HL-60/S4 (cell line): ENCODE results near the gene LSAMP.

Experiments
- in situ Hi-C: fragments of 300-500 bp; cut with MboI; formaldehyde crosslinking; loops from 2 replicates; pipeline ENCODE4 v1.14.3; 2022; ENCODE audit warnings: low sequenced_read_pairs

Gene LSAMP

DNA sequence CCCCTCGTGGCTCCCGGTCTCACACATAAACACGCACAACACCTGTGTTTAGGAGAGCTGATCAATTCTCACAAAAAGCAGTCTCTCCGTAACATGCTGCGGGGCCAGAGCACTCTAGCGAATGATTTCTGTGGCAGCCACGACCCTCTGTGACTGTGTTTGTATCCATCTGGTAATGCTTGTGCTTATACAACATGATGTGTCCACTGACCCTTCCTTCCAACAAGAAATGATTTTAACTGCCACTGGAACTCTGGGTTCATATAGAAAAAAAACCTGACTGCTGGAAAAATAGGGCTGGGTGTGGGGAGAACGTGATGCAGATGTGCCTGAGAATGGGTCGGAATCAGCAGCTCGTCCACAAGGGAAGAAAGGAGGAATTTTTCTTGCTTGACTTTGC is 411.8 kb downstream of the LSAMP start:
- in situ Hi-C loops, result no loop called here

DNA sequence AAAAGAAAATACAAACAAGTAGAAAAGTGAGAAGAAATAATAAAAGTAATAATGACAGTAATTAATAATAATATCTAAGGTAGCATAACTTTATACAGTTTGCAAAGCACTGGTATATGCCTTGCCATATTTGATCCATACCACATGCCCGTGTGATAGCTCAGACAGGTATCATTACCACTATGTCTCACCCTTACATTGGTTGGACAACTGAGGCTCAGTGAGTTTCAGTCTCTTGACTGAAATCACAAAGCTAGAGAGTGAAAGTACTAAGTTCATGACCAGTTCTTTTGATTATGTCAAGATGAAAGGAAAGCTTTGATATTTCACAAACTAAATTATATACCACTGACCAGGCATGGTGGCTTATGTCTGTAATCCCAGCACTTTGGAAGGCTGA is 413.1 kb downstream of the LSAMP start:
- in situ Hi-C loops, result no loop called here

DNA sequence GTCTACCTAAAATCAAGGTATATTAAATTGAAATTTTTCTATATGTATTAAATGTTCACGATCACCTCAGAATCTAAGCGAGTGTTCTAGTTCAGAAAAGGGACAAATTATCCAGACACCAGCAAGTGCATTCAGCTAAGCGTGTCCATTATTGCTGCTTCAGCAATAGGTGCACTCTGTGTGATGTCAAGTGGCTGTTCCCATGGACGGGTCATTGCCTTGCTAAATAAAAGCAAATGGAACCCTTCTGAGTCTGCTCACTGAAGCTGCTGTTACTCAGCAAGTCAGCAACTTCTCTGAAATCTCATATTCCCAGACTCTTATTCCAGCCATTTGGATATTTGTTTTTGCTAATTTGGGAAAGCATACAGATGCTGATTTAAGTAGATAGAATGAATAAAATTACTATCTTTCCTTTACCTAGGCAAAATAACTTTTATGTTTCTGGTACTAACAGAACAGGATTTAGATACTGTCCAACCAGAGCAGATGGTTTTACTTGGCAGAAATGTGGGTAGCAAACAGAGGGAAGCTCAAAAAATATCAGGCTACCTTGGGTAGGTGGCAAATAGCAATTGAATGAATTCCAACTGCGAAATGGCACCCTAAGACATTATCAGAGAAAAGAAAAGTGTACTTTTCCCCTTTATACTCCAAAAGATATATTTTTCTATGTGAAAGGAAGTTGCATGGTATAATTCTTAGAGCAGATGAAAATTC is 415.0 kb downstream of the LSAMP start:
- in situ Hi-C loops, result no loop called here

GRCh38 chr3:116029266-116029665 is 416.0 kb downstream of the LSAMP start:
- in situ Hi-C loops, result no loop called here

- in situ Hi-C loops, result no loop called here
Observed at GRCh38 chr3:116028157-116028556, 417.1 kb downstream of the LSAMP start.

GRCh38 chr3:116020989-116021388 is 424.3 kb downstream of the LSAMP start:
- in situ Hi-C loops, result no loop called here

DNA sequence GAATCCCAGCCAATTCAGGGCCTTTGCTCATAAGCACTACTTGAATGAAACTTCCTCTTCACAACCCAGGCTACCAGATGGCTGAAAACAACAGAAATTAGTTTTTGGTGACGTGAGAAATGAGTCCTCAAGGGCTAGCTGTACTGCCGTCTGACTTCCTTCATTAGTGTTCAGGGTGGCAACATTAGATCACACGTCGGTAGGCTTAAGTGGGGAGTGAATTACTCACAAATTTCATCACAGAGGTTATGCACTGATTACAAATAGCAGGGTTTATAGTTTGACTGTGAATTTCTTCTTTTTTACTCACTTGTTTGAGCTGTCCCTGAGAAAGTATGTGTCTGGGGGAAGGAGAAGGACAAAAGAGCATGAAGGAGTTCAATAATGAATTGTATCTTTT is 424.8 kb downstream of the LSAMP start:
- in situ Hi-C loops, result no loop called here

DNA sequence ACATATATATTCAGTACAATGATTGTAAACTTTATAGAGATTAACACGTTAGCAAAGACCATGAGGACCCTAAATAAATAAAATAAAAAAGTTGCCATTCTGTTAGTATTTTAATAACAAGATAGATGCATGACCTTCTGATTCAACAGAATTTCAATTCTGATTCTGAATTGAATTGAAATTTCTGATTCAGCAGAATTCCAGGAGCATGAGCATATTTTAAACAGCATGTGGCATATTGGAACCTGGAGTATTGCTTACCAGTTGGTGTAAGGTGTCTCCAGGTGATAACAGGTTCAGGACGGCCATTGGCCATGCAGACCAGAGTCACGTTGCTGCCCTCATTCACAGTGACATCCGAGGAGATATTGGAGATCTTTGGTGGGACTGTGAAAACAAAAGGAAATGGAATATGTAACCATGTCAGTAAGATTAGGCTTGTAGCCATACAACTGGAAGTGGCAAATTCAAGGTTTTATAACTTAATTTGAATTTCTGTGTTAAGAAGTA is 426.0 kb downstream of the LSAMP start:
- in situ Hi-C loops, result no loop called here

DNA sequence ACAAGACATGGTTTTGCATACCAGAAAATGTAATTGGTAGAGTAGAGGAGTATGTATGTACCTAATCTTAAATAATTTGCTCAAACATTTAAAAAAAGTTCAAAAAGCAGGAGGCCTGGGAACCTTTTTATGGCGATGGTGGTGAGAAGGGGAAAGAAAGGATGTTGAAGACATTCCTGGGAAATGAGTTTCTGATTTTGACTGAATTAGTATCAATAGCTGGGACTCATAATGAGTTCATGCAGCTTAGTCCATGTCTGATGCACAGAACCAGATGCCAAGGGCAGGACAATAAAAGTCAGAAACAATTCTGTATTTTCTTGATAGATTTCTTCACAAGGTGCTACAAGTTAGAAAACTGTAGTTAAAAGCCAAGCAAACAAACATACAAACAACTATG is 426.6 kb downstream of the LSAMP start:
- in situ Hi-C loops, result no loop called here

GRCh38 chr3:116015931-116016330 is 429.4 kb downstream of the LSAMP start:
- in situ Hi-C loops, result no loop called here

DNA sequence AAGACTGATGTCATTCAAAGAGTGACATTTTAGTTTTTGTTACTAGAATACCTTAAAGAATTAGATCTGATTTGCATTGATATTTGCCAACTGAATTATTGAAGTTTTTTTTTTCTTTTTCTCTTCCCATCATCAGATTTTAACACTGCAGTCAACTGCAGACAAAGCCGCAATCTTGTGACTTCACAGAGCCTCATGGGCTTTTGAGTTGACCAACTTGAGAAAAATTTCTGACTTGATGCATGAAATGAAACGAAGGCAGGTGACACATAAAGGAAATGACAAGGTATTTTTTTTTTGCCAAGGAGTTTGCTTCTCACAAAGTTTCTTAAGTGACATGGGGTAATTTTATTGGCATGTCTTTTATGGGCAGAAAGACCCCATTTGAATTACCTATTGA is 438.3 kb downstream of the LSAMP start:
- in situ Hi-C loops, result no loop called here

DNA sequence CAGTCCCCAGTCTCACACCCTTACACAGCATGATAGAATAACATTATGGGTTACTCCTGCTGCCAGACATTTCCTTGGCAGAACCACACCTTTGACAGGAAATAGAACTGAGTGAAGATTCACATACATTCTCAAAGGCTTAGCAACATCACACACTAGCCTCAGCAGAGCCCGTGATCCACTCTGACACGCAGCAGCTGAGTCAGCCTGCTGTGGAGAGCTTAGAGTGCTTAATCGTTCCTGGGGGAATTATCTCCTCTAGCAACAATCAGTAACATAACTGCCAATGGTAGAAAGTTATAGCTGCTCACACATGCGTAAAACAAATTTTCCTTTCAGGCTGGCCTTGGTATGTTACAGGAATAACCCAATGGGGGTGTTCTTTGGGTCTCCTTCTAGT is 439.9 kb downstream of the LSAMP start:
- in situ Hi-C loops, result no loop called here

- in situ Hi-C loops, result no loop called here
Observed at GRCh38 chr3:116002235-116002634, 443.1 kb downstream of the LSAMP start.

- in situ Hi-C loops, result no loop called here
Observed at GRCh38 chr3:116001151-116001621, 444.1 kb downstream of the LSAMP start.

- in situ Hi-C loops, result no loop called here
Observed at GRCh38 chr3:116000311-116000710, 445.0 kb downstream of the LSAMP start.

GRCh38 chr3:115999613-116000012 is 445.7 kb downstream of the LSAMP start:
- in situ Hi-C loops, result no loop called here

DNA sequence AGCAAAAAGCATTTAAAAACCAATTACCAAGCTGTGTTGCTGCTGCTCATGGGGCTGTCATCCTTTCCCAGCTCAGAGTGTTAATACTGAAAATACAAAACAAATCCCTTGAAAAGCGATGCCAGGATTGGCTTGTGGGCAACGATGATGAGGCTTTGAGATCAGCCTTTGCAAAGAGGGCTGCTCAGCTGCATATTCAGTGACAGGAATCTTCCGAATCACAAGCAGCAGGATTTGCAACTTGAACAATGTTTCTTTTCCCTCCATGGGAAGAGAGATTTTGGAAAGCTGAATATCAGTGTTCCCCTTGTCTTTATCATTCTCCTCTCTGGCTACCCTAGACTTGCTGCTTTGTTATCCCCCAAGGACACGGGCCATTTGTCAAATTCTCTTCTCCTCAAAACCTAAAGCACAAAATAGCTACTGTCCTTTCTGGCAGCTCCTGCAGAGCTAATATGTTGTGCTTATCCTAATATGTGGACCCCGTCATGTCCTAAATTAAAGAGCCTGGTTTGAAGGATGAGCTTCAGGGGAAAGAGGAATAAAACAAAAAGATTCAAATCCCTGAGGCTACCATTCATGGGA is 446.2 kb downstream of the LSAMP start:
- in situ Hi-C loops, result no loop called here

DNA sequence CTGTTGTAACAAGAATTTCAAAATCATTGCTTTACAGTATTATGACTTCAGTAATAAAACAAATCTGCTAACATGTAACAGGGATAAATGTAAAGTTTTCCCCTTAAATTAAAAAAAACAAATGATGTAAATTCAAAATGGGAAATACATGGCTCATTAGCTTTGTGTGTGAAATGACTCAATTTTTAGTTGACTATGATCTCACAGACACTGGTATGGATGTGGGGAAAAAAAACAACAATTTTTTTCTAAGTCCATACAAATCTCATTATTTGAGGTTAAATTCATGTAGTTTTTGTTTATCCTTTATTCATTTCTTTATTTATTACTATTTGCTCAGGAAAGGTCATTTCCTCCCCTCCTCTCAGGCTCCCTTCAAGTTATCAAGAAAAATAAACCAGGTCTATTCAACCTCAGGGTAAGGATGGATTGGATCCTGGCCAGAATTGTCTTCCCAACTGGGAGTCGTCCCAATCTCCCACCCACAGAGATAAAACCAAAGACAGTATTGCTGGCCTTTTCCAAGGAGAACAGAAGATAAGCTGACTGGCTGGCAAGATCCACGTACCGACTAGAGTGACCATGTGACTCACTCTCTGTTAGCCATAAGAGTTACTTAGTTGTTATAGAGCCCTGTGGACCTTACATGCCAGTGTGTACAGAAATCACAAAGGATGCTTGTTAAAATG is 448.7 kb downstream of the LSAMP start:
- in situ Hi-C loops, result no loop called here

GRCh38 chr3:115990669-115991068 is 454.6 kb downstream of the LSAMP start:
- in situ Hi-C loops, result no loop called here

GRCh38 chr3:115989684-115990421 is 455.4 kb downstream of the LSAMP start:
- in situ Hi-C loops, result no loop called here

DNA sequence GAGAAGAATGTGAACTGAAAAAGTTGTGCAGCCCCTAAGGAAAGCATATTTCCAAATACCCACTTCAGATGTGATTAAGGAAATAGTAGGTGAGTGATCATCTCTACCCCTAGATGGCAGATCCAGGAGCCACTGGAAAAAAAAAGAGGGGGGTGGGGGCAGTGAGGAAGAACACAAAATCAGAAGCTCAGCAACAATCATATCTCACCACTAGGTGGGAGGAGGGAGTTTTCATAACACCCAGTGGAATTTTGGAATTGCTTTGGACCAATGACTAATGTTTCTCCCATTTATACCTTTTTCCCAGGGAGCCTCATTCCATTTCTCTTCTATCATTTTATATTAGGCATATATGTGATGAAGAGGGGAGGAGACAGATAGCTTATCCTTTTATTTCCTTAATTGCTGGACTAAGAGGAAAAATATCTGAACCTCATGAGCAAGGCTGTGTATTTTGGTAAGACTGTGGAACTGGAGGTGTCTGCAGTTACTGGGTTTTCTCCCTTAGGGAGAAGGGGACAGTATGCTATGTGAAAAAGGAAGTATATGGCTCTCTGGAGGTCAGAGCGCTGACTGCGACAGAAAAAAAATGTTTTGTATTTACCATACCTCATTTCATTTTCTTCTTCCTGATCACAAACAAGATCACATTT is 458.6 kb downstream of the LSAMP start:
- in situ Hi-C loops, result no loop called here
